HG03558 (cell line): ENCODE measurements around the gene MMEL1.

Experiments
- ATAC-seq: cut with Tn5 transposase; IDR thresholded peaks from one replicate; pipeline ENCODE4 v1.9.1; 2021; ENCODE audit warnings: moderate number of reproducible peaks; ENCODE audit not compliant: unreplicated experiment; ENCODE audit errors: extremely low read depth

Gene MMEL1

DNA sequence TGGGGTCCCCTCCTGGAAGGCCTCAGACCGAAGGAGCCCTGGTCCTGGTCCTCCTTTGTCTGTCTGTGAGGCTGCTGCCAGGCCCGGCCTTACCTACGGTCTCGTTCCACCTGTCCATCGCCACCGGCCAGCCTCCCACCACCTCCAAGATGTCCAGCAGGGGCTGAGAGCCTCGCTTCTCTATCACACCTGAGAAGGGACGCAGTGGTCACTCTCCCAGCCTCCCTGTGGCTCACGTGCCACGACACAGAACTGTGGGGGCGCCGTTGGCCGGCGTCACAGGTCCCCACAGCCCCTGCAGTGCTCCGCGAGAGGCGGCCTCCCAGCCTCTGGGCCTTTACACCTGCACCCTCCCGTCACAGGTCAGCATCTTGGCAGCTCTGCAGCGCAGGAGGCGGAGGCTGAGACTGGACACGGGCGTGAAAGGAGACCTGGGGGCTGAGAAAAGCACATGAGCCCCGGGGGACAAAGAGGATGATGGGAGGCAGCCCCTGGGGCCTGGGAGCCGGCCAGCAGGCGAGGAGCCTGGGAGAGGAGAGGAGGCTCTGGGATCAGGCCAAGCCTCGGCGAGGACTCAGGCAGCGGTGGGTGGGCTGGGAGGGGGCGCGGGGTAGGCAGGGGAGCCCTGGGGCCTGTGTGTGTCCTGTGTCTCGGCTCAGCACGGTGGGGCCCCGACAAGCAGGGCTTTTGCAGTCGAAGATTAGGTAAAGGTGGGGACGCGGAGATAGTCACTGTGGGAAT, 25.8 kb downstream of the MMEL1 start:
- ATAC-seq: no peak

DNA sequence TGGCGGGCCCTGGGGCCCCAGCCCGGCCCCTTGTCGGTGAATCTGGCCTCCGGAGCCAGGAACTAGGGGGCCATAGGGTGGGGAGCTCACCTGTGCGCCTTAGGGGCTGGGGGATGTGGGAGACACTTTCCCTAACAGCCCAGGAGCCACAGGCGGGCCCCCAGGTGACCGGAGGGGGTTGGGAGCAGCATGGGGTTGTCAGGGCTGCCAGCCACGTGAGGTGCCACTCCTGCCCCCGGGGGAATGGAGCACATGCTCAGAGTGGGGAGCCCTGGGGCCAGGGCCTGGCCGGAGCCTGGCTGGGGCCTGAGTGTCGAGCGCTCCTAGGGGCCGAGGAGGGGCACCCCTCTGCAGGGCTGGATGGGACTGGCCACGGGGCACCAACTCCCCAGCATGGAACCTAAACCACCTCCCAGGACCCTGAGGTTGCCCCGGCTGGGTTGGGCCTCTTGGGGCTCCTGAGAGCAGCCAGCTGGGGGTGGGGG, 26.4 kb downstream of the MMEL1 start:
- no peak for ATAC-seq

DNA sequence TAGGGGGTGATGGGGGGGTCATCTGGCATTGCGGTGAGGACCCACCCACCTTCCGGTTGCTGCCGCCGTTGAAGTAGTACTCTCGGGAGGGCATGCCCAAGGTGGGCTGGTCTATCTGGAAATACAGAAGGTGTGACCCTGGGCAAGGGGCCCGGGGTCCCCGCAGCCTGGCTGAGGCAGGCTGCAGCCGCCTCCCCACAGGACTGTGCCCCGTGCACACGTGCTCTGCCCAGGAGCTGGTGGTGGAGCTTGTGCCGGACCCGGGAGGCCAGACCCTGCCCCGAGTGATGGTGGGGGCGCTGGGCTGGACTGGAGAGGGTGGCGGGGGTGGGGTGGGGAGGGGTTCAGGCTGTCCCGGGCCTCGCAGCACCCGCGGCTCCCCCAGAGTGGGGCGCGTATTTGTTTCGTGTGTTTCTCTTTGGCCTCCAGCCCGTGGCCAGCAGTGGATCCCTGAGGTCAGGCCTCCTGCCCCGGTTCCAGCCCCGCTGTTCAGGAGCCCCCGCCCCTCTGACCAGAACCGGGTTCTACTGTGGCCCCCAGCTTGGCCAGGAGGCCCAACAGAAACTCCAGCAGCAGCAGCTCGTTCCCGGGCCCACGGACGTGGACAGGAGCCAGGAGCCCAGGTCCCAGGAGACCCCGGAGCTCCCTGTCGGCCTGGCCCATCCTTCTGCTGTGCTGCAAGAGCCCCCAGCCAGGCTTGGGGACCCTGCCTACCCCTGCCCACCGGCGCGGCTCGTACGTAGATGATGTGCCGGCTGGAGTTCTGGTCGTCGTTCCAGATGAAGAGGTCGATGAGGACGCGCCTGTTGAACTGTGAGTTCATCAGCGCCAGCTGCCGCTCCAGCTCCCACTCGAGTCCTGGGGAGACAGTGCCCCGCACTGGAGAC, 27.1 kb downstream of the MMEL1 start:
- ATAC-seq: no peak

DNA sequence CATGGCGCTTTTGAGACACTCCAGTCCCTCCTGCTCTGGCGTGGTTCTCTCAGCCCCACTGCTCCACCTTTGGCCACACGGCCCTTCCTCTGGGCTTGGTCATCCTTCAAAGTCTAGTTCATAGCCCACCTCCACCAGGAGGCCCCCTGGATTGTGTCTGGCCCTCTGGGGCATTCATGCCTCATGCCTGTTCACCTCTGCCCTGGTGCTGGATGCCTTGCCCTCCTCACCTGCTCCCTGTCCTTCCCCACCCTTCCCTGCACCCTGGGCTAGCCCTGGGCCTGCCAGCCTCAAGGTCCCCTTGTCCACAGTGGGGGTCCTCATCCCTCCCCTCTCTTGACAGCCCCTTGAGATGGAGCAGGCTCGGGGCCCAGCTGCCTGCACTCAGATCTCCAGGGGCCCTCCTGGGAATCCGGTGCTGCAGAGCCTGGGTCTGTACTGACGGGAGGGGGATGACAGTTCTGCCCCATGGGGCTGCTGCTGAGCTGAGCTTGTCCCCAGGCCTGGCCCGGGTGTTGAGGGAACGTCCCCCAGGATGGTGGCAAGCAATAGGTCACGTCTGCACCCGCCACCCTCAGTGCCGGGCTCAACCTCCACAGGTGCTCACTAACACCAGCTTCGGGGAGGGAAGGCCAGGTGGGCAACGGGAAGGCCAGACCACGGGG, 27.8 kb downstream of the MMEL1 start:
- ATAC-seq: no peak

DNA sequence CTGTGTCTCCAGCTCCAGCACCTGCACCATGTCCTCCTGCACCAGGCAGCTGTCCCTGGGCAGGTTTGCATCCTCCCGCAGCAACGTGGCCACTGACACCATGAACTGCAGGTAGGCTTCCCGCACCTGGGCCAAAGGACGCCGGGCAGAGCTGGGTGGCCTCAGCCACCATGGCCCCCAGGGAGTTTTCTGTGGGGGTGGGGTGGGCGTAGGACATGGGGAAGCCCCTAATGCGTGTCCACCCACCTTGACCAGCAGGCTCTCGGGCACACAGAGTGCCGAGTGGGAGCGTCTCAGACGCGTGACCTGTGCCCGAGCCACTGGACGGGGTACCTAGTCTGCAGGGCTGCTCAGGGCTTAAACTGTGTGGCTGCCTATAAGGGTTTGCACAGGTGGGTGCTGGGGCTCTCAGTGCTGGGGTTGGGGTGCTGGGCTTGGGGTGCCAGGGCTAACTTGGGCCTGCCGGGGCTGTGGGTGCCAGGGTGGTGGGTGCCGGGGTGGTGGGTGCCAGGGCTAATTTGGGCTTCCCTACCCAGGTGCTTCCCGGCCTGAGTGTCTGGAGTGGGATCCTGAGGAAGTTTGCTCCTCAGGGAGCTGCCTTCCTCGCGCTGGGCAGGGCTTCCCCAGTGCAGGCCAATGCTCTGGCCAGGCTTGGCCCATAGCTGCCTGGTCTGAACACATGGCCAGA, 28.5 kb downstream of the MMEL1 start:
- ATAC-seq: no peak

DNA sequence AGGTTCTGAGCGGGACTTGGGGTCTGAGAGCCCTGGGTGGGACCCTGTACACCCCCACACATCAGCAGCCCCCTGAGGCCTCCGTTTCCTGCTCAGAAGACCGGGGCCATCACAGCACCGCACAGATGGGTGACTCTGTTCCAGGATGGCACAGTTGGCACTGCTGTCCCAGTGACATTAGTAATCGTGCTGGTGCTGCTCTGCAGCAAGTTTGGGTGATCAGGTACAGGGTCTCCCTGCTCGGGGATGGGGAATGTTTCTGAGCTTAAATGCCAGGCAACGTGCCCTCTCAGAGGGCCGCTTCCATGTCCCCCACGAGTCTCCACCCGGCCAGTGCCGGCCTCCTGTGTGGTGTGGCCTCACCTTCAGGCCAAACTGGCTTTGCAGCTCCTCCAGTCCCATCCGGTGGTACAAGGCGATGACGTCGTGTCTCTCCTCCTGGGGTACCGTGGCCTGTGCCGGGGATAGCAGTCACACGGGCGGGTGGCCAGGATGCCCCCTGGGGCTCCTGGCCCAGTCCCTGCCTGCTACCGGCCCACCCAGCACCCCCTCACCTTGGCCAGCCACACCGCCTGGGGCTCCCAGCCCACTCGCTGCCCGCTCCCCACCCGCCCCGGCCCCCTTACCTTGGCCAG, 29.2 kb downstream of the MMEL1 start:
- ATAC-seq: no peak

DNA sequence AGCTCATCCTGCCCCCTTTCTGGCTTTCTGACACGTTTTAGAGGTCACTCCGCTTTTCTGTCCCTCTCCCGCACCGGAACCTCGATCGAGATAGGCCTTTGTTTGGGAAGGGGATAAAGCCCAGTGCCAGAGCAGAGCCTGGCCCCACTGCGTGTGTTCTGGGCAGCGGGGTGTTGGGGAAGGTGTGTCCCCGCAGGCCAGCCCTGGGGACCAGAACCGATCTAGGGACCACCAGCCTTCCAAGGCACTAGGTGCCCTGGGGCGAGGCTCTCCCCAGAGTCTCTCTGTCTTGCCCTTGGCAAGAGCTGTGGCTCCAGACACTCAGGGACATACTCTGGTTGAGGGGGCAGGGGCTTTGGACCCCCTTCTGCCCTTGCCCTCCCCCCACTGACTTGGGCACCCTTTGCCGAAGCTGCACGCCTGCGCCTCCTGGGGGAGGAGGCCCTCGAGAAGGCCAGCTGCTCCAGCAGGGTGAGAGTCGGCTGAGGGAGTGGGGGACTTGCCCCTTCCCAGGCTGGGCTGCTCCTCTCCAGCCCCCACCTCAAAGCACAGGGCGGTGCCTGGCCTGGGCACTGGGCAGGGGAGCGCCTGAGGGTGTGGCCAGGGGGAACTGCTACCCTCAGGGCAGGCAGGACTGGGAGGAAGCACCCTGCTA, 29.8 kb downstream of the MMEL1 start:
- no peak for ATAC-seq

DNA sequence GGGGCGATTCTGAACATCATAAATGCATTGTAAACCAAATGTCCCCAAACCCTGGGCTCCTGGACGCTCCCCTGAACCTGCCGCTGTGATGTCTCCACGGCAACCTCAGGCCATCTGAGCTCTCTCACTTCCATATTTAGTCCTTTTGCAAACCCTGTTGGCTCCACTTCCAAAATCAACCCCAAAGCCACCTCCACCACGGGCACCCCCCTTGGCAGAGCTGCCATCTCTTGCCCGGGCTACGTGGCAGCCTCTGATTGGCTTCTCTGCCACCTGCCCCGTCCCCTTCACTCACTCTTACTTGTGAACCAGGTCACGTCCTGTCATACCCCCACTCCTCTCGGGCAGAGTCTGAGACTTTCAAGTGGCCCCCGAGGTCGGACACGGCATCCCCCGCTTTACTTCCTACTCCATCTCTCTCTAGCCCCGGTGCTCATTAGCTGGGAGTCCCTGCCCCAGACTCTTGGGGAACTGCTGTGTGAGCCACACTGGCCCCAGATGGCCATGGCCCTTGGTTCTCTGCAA, 30.4 kb downstream of the MMEL1 start:
- ATAC-seq: no peak

DNA sequence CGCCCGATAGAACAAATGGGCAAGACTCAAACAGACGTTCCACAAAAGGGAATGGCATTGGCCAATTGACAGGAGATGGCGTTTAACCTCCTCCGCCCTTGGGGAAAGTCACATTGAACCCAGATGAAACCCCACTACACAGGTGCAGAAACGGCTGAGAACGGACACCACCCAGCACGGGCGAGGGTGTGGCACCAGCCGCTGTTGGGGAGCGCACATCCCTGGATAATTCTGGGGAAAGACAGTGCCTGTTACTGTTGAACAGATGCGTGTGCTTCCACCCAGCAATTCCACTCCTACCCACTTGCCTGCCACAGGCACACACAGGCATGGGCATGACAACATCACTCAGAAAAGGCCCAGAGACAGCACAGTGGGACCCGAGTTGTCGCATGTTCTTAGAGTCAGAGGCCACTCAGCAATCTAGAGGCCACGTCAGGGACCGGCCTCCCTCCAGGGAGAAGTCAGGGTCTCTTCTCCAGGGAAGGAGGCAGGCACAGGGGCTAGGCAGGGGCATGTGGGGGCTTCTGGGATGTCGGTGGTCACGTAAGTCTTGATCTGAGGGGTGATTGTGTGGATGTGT, 31.0 kb downstream of the MMEL1 start:
- no peak for ATAC-seq

DNA sequence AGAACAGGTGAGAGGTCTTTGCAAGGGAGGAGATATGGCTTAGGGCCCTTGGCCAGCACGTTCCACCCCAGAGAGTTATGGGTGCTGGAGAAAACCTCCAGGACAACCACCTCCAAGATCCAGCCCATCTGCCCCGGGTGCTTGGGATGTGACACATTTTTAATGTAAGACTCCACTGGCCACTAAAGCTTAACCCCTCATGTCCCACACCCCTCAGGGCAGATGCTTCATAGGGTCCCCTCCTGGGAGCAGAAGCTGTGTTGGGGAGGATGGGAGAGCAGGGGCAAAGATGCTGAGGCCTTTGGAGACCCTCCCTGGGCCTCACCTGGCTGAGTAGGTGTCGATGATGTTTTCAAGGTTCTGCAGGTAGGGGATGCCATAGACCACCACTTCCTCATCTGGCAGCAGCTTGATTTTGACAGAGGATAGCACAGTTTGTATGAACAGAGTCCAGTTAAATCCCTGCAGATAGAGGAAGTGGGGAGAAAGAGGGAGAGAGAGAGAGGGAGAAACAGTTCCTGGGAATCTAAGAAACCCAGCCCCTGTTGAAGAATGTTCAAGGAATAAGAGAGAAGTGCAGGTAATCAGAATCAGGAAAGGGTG, 34.4 kb downstream of the MMEL1 start:
- no peak for ATAC-seq

DNA sequence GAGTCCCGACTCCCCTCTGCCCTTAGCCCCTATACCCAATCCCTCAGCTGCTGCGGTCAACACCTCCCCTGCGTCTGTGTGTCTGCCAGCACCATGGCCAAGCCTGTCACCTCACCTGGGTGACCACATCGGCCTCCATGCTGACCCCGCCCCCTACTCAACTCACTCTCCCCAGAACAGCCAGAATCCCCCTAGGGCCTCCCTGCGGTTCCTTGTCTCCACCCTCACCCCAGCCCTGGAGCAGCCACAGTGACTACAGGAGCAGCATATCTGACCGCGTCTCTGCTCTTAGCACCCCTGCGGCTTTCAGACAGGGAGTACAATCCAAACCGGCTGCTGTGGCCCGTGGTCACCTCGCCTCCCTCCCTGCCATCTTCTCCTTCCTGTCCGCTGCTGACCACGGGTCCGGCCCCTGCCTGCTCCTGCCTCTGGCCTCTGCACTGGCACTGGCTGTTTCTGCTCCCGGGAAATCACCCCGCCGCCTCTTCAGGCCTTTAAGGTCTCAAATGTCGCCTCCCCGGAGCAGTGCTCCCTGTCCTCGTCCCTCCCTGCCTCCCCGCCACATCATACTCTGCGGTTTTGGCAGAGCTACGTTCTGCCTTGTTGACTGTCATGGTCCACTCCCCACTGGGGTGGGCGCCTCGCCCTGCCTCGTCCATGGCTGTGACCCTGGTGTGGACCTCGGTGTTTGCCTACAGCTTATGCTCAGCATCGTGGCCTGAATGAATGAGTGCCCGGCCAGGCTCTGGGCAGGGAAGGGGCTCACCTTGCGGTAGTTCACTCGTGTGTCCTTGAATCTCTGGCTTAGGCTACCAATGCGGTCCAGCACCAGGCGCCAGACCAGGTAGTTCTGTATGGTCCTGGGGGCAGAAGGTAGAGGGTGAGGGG, 35.1 kb downstream of the MMEL1 start:
- ATAC-seq: no peak

DNA sequence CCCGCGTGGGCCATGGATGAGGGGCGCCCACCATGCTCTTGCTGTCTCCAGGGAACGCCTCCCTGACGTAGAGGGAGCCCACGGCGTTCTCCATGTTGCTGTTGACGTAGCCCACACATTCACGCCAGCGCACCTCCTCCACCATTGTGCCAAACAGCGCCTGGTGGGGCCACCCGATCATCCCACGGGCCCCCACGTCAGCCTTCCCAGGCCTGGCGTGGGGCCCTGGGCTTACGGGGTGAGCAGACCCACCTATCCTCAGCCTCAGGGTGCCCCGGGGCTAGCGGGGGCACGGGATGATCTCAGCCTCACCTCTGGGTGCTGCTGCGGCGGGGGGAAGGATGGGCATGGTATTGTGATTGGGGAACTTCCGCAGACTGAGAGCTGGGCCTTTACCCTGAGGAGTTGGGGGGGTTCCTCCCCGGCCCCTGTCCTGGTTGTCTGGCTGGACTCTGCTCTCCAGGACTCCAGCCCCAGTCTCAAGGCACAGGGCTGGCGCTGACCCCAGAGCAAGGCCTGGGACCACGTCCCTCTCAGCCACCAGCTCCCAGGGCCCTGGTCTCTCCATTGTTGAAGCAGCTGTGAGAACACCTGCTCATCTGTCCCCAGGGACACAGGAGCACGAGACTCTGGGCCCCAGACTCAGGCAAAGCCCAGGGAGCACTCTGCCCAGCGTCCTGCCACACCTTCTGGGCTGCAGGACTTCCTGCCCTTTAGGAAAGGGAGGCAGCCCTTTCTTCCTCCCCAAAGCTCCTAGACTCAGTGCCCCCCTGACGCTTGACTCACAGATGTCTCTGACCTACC, 36.1 kb downstream of the MMEL1 start:
- ATAC-seq: no peak

DNA sequence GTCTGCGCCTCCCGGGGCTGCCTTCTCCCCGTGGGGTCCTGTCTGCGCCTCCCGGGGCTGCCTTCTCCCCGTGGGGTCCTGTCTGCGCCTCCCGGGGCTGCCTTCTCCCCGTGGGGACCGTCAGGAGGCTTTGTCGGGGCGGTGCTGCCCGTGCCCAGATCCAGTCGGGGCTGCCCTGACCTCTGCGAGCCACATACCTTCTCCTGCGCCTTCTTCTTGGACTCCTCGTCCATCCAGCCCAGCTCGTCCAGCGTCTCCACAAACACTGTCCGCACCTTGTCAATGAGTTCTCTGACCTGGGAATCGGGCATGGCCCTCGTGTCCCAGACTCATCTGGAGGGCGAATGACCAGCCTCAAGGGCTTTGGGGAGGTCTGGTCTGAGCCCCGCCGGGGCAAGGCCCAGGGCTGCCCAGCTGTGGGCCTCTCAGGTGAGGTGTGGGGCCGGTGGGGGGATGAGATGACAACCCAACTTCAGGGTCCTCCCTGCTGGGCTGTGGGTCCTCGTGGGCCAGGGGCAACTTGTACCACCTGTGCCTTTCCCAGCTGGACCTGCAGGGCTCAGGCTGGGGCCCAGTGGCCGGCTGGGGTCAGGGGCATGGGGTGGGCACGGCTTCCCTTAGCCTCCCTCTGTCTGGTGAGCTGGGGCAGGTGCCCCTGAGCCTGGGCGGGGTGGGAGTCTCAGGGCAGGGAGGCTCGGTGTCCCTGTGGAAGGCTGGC, 36.8 kb downstream of the MMEL1 start:
- ATAC-seq: no peak

DNA sequence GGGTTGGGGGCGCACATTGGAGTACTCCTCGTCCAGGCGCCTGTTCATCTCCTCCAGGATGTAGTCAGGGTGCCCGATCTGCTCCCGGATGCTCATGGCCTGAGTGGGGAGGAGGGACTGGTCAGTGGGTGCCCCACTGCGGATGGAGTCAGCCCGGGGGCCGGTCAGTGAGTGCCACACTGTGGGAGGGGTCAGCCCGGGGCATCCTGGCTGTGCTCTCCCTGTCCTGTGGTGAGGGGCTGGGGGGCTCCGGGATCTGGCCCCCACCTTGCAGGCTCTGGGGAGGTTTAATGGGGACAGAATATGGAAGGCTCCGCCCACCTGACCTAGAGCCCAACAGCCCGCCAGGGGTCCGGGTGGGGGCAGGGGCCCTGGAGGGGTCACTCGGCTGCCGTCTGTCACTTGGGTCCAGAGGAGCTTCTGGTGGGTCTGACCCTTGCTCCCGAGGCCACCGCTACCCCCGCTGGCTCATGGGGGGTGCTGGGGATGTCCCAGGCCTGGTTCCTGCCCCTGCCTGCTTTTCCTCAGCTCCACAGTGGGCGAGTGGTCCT, 37.5 kb downstream of the MMEL1 start:
- no peak for ATAC-seq

DNA sequence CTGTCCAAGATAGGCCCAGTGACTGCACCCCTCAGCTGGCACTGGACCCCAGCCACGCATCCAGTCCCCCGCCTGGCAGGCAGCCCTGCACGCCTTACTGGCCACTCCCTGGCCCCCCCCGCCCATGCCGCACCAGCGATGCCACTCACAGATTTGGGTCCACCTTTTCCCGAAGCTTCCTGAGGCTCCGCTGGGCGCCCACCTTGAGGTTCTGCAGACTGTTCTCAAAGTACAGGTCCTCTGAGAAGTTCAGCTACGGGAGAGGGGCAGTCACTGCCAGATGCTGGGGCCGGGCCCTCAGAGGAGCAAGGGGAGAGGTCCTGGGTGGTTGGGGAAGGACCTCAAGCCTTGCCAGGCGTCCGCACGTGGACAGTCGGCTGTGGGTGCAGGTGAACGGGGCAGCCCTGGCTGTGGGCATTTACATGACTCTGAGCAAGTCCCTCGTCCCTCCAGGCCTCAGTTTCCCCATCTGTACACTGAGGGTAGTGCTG, 38.1 kb downstream of the MMEL1 start:
- ATAC-seq: no peak
